Endodermal cell (in vitro differentiated cells): ENCODE results near the gene SLIT1. TPM values are rescaled to one million over a fixed set of nuclear protein-coding genes. Genes with fewer than 3 reads are reported as not detected.

Experiments used
- DNase-seq: peaks from one replicate; pipeline ENCODE4 v3.0.0-alpha.2; 2017
- H3K27ac ChIP-seq: 2 replicates; pipeline ENCODE4 v1.5.1; 2013; ENCODE audit warnings: mild to moderate bottlenecking, low read depth, low read length, moderate library complexity
- H3K27me3 ChIP-seq: 2 replicates; pipeline ENCODE4 v1.6.1; 2013; ENCODE audit warnings: mild to moderate bottlenecking, low read length, moderate library complexity; ENCODE audit not compliant: insufficient read depth, control insufficient read depth, poor library complexity, severe bottlenecking
- H3K36me3 ChIP-seq: 2 replicates; pipeline ENCODE4 v1.7.0; 2013; ENCODE audit warnings: mild to moderate bottlenecking, low read length, moderate library complexity; ENCODE audit not compliant: control insufficient read depth, insufficient read depth
- H3K4me1 ChIP-seq: one replicate; pipeline ENCODE4 v1.7.0; 2013; ENCODE audit warnings: low read length; ENCODE audit not compliant: control insufficient read depth, insufficient read depth
- H3K4me3 ChIP-seq: 2 replicates; pipeline ENCODE4 v1.5.1; 2013; ENCODE audit warnings: mild to moderate bottlenecking, low read length, moderate library complexity
- H3K9ac ChIP-seq: 2 replicates; pipeline ENCODE4 v1.6.1; 2013; ENCODE audit warnings: mild to moderate bottlenecking, low read length, moderate library complexity; ENCODE audit not compliant: poor library complexity, severe bottlenecking; ENCODE audit errors: extremely low read depth
- H3K9me3 ChIP-seq: 2 replicates; pipeline ENCODE4 v1.6.1; 2013; ENCODE audit warnings: mild to moderate bottlenecking, low read length, moderate library complexity; ENCODE audit not compliant: control insufficient read depth
- H3K27ac Mint-ChIP-seq: 2 replicates; pipeline ENCODE4 v1.8.0; 2020; ENCODE audit warnings: mixed read lengths
- H3K27me3 Mint-ChIP-seq: 2 replicates; pipeline ENCODE4 v1.8.0; 2021; ENCODE audit warnings: mild to moderate bottlenecking, mixed read lengths; ENCODE audit not compliant: insufficient read depth
- H3K36me3 Mint-ChIP-seq: 2 replicates; pipeline ENCODE4 v1.8.0; 2020; ENCODE audit warnings: low read depth, mixed read lengths
- H3K4me1 Mint-ChIP-seq: 2 replicates; pipeline ENCODE4 v1.8.0; 2020; ENCODE audit warnings: mixed read lengths
- H3K4me3 Mint-ChIP-seq: 2 replicates; pipeline ENCODE4 v1.8.0; 2020; ENCODE audit warnings: mild to moderate bottlenecking, moderate library complexity, mixed read lengths
- H3K9me3 Mint-ChIP-seq: 2 replicates; pipeline ENCODE4 v1.8.0; 2020; ENCODE audit warnings: mild to moderate bottlenecking, mixed read lengths
- WGBS, 2 experiments: methylation state at CpG; one replicate each; pipeline versions ENCODE4 v1.1.5 to v1.1.7; 2013; ENCODE audit warnings: missing lambda C conversion rate in 2 of 2, mixed read lengths in 1 of 2; ENCODE audit not compliant: insufficient coverage in 1 of 2, insufficient read length in 1 of 2; 5-methylcytosine and 5-hydroxymethylcytosine counted together
- total RNA-seq, 2 donors: library from RNA; stranded (reverse); fragmentation: NEBNext Ultra II Directional in 1 of 2; extraction: Animal tissue kit (Norgen Biotek cat#: 25700) in 1 of 2; gene quantifications; 2 replicates in 1 of 2; 3 replicates in 1 of 2; pipeline ENCODE4 v1.2.1, GENCODE V29; 2021
- TF ChIP-seq, protein P1 (sequence below): fragments of 200-600 bp; sonication (generic); conservative IDR thresholded peaks from 2 replicates; pipeline ENCODE4 v1.5.0; 2021; ENCODE audit warnings: antibody characterized with exemption, mild to moderate bottlenecking

The SLIT1 gene
- total RNA-seq, 2 donors from 2014 or later: 0.97 to 2.4 TPM

DNA sequence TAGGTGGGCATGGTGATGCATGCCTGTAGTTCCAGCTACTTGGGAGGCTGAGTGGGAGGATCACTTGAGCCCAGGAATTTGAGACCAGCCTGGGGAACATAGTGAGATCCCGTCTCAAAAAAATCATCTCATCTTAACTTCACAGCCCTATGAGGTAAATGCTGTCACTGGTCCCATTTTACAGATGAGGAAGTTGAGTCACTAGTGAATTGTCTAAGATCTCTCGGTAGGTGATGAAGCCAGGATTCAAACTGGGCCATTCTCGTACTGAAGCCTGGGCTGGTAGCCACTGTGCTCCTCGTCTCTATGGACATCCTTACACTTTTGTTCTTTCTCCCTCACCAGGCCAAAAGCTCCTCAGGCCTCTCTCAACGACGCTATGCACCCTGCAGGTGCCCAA lies 6.4 kb downstream of the SLIT1 start:
- no peak overlapping the region for H3K27ac Mint-ChIP-seq
- TF ChIP-seq, protein P1, sequence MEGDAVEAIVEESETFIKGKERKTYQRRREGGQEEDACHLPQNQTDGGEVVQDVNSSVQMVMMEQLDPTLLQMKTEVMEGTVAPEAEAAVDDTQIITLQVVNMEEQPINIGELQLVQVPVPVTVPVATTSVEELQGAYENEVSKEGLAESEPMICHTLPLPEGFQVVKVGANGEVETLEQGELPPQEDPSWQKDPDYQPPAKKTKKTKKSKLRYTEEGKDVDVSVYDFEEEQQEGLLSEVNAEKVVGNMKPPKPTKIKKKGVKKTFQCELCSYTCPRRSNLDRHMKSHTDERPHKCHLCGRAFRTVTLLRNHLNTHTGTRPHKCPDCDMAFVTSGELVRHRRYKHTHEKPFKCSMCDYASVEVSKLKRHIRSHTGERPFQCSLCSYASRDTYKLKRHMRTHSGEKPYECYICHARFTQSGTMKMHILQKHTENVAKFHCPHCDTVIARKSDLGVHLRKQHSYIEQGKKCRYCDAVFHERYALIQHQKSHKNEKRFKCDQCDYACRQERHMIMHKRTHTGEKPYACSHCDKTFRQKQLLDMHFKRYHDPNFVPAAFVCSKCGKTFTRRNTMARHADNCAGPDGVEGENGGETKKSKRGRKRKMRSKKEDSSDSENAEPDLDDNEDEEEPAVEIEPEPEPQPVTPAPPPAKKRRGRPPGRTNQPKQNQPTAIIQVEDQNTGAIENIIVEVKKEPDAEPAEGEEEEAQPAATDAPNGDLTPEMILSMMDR: no peak

DNA sequence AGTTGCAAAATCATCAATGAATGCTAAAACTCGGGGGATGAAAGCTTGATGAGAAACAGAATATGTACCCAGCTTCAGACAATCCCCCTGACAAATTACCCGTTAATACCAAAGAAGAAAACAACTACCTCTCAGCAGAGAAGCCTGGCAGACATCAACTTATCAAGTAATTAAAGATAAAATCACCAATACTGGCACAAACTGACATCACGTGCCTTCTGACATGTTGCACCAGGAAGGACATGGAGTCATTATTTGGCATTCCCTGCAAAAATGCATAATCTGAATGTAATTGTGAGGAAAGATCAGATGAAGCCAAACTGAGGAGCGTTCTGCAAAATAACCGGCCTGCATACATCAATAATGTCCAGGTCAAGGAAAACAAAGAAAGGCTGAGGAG lies 7.7 kb downstream of the SLIT1 start:
- H3K9ac ChIP-seq: no peak overlapping the region
- 91% methylated on average over 4 to 5 of the region's 5 CpGs for WGBS, 2 experiments
- H3K27me3 ChIP-seq: peaks cover 42% of the 10 kb centered on the region
- no peak overlapping the region for H3K27ac ChIP-seq
- DNase-seq: no peak
- no peaks in the 10 kb centered on the region for H3K9me3 ChIP-seq
- Mint-ChIP-seq H3K36me3 (no peaks in the 10 kb centered on the region), H3K4me3 (no peak overlapping the region), H3K27ac (no peak overlapping the region), H3K4me1 (peaks cover 15% of the 10 kb centered on the region), H3K27me3 (peaks cover 45% of the 10 kb centered on the region), H3K9me3 (no peaks in the 10 kb centered on the region)
- H3K36me3 ChIP-seq: no peaks in the 10 kb centered on the region
- H3K4me3 ChIP-seq: no peak overlapping the region
- TF ChIP-seq, protein P1: no peak
- H3K4me1 ChIP-seq: no peaks in the 10 kb centered on the region

More for the DNA sequence above, 6.4 kb downstream of the SLIT1 start:
- Histone ChIP-seq H3K9me3 (no peaks in the 10 kb centered on the region), H3K9ac (no peak overlapping the region), H3K36me3 (no peaks in the 10 kb centered on the region), H3K4me3 (no peak overlapping the region), H3K4me1 (no peaks in the 10 kb centered on the region), H3K27ac (no peak overlapping the region), H3K27me3 (peaks cover 54% of the 10 kb centered on the region)
- Mint-ChIP-seq H3K27me3 (peaks cover 55% of the 10 kb centered on the region), H3K4me3 (no peak overlapping the region), H3K36me3 (no peaks in the 10 kb centered on the region), H3K9me3 (no peaks in the 10 kb centered on the region), H3K4me1 (peaks cover 15% of the 10 kb centered on the region)
- DNase-seq: no peak
- 42 to 60% methylated on average over 3 to 6 of the region's 6 CpGs for WGBS, 2 experiments

DNA sequence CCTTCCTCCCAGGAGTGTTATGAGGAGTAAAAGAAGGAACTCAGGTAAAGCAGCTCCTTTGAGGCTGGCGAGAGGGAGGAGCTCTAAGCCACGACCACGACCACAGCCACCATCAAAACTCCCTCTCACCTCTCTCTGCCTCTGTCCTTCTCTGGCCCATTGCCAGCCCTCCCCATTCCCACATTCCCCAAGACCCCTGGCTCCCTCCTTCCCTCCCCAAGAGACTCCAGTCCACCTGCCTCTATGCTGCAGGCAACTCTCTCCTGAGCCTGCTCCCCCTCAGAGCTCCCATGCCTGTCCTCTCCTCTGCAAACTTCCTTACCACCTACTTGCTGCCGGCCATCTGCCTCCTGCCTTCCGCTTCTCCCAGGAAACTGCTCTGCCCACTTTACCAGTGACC lies 9.5 kb downstream of the SLIT1 start:
- WGBS, 2 experiments: 86 to 91% methylated on average over 3 to 5 of the region's 5 CpGs
- Mint-ChIP-seq H3K27me3 (peaks cover 28% of the 10 kb centered on the region), H3K9me3 (no peaks in the 10 kb centered on the region), H3K4me3 (no peak overlapping the region), H3K27ac (no peak overlapping the region), H3K36me3 (no peaks in the 10 kb centered on the region), H3K4me1 (peaks cover 15% of the 10 kb centered on the region)
- Histone ChIP-seq H3K27ac (no peak overlapping the region), H3K4me1 (no peaks in the 10 kb centered on the region), H3K27me3 (peaks cover 26% of the 10 kb centered on the region), H3K9me3 (no peaks in the 10 kb centered on the region), H3K36me3 (no peaks in the 10 kb centered on the region), H3K9ac (no peak overlapping the region), H3K4me3 (no peak overlapping the region)
- no peak for DNase-seq
- TF ChIP-seq, protein P1: no peak
